Activated T-helper 17 cell treated with anti-CD3 and anti-CD28 coated beads, Interleukin-2, amount 50 U/mL, for 72 hours (primary cell): ENCODE data around the gene ATXN1L. TPM values are rescaled to one million over a fixed set of nuclear protein-coding genes. Genes with fewer than 3 reads are reported as not detected.
A peak's percentile ranks its signal among the peaks of the same experiment; 100 is the strongest.
"Not testable (repeated sequence)": the region's sequence is repeated elsewhere in the genome, so short reads cannot be mapped to it uniquely, and the experiment has no call there.

ENCODE experiments used
- ATAC-seq: fragments of 150-1000 bp; cut with Tn5 transposase; replicated peaks from 2 replicates; pipeline ENCODE4 v1.10.0; 2021; ENCODE audit warnings: mild to moderate bottlenecking, moderate library complexity
- H3K27ac Mint-ChIP-seq: one replicate; pipeline ENCODE4 v1.8.0; 2022; ENCODE audit warnings: mixed read lengths
- H3K27me3 Mint-ChIP-seq: one replicate; pipeline ENCODE4 v1.8.0; 2022; ENCODE audit warnings: mixed read lengths
- H3K36me3 Mint-ChIP-seq: one replicate; pipeline ENCODE4 v1.8.0; 2022; ENCODE audit warnings: low read depth, mild to moderate bottlenecking, mixed read lengths
- H3K4me1 Mint-ChIP-seq: one replicate; pipeline ENCODE4 v1.8.0; 2022; ENCODE audit warnings: mixed read lengths
- H3K4me3 Mint-ChIP-seq: one replicate; pipeline ENCODE4 v1.8.0; 2022; ENCODE audit warnings: mild to moderate bottlenecking, mixed read lengths
- H3K9me3 Mint-ChIP-seq: one replicate; pipeline ENCODE4 v1.8.0; 2022; ENCODE audit warnings: mixed read lengths
- total RNA-seq, 2 donors: library from RNA; stranded (reverse); gene quantifications; one replicate each; pipeline ENCODE4 v1.2.3, GENCODE V29; 2022

Gene ATXN1L, protein sequence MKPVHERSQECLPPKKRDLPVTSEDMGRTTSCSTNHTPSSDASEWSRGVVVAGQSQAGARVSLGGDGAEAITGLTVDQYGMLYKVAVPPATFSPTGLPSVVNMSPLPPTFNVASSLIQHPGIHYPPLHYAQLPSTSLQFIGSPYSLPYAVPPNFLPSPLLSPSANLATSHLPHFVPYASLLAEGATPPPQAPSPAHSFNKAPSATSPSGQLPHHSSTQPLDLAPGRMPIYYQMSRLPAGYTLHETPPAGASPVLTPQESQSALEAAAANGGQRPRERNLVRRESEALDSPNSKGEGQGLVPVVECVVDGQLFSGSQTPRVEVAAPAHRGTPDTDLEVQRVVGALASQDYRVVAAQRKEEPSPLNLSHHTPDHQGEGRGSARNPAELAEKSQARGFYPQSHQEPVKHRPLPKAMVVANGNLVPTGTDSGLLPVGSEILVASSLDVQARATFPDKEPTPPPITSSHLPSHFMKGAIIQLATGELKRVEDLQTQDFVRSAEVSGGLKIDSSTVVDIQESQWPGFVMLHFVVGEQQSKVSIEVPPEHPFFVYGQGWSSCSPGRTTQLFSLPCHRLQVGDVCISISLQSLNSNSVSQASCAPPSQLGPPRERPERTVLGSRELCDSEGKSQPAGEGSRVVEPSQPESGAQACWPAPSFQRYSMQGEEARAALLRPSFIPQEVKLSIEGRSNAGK
- 10 to 100 TPM; 18.2 to 27.3 TPM for total RNA-seq

DNA sequence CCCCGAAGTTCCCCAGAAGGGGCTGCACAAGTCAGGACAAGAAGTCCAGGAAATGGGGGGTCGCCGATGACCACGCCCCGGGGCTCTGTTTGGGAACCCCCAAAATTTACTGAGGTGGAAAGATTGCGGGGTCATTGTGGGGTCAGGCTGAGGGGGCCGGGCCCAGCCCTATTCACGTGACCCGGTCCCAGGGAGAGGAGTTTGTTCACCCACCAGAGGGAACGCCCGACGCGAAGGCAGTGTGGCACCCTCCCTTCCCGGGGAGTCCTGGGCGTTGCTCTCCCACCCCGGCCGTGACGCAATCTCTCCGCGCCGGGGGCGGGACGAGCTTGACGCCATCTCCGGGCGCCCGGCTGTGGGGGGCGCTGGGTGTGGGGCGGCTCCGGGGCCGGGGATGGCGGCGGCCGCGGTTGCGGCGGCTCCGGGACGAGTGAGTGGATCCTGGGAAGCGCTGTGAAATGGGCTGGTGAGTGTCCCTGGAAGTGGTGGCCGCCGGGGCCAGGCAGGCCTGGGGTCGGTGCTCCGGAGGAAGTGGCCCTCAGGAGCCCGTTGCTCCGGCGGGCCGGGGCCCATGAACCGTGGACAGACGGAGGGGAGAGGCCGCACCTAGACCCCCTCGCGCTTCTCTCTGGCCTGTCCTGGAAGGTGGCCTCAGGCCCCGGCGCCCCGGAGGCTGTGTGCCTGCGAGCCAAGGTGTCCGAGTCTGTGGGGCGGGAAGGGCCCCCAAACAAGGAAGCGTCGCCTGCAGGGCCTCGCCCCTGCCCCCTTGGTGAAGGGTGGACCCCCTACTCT lies at the start of gene ATXN1L:
Gene ATXN1L, plus strand, starts transcription at position 338 of the 792 bp plus-strand sequence. CDS start 3,765 bp downstream, outside the sequence.
- H3K36me3 Mint-ChIP-seq: peaks cover 58% of the 10 kb centered on the region
- H3K27ac Mint-ChIP-seq: peak within 1 kb of the TSS; percentile 98
- peak; percentile 75 for ATAC-seq
- H3K9me3 Mint-ChIP-seq: peaks cover 3% of the 10 kb centered on the region
- H3K4me1 Mint-ChIP-seq: peaks cover 31% of the 10 kb centered on the region
- no peaks in the 10 kb centered on the region for H3K27me3 Mint-ChIP-seq
- H3K4me3 Mint-ChIP-seq: peak within 1 kb of the TSS; percentile 86

DNA sequence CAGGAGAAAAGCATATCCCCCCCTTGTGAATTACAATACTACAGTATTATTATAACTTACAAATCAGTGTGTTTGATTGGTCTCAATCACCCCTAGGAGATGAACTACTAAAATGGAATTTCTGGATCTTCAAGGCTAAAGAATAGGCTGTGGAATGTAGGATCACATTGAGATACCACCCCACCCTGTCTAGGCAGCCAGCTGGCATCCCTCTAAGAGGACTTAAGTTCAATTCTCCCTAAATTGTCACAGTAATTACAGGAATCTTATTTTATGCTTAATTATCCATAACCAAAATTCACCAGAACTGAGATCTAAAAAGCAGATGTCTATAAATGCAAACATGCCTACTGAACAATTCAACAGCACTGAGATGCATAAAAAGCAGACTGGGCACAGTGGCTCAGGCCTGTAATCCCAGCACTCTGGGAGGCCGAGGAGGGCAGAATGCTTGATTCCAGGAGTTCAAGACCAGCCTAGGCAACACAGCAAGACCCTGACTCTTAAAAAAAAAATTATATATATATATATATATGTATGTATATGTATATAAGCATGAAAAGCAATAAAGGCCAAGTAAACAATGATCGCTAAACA lies 49.2 kb upstream of the ATXN1L start:
- H3K36me3 Mint-ChIP-seq: peaks cover 75% of the 10 kb centered on the region
- no peaks in the 10 kb centered on the region for H3K9me3 Mint-ChIP-seq
- ATAC-seq: no peak
- no peak overlapping the region for H3K27ac Mint-ChIP-seq
- no peaks in the 10 kb centered on the region for H3K27me3 Mint-ChIP-seq
- peaks cover 14% of the 10 kb centered on the region for H3K4me1 Mint-ChIP-seq
- H3K4me3 Mint-ChIP-seq: no peak overlapping the region

DNA sequence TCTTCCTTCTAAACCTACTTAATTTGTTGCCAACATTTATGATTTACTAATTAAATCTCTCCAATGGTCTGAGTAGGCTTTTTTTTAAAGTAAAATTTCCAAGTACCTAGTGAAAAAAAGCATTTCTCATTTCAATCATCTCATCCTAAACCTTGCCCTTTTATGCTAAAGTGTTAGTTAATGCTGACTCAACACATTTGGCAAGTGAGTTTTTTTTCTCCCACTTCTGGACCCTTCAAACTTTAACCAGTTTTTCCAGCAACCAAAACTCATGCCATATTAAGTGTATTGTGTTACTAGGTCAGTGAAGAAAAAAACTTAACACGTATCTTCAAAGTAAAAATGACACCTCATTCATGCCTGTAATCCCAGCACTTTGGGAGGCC lies 42.5 kb upstream of the ATXN1L start:
- no peak for ATAC-seq
- Mint-ChIP-seq H3K4me1 (peaks cover 4% of the 10 kb centered on the region), H3K27ac (no peak overlapping the region), H3K9me3 (no peaks in the 10 kb centered on the region), H3K4me3 (no peak overlapping the region), H3K27me3 (no peaks in the 10 kb centered on the region), H3K36me3 (peaks cover 82% of the 10 kb centered on the region)

DNA sequence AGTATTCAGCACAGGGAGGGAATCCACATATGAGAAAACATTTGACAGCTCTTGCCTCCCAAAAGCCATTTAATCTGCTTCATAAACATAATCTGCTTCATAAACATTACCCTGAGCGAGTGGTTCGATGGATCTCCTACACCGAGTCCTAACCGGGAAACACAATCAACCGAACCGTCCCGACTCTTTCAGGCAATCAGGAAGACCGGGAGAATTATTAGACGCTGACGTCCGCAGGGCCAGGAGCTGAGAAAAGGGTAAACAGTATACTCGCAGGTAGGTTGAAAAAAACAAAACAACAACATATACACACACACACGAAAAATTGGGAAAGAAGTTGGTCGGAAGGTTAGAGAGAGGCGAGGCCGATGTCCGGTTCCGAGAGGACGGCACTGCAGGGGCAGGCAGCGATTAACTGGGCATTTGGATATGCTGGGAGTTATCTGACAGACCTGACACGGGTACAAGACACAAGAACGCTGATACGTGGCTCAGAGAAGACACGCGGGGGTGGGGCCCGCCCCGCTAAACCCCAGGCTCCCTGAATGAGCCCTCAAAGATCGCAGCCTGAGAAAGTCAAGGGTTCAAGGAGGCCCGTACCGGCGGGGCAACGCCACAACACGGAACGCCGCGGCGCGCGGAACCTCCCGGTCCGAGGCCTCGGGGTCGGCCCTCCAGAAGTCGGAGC lies 37.7 kb upstream of the ATXN1L start:
- no peaks in the 10 kb centered on the region for H3K9me3 Mint-ChIP-seq
- ATAC-seq: peak; percentile 63
- H3K4me1 Mint-ChIP-seq: peaks cover 9% of the 10 kb centered on the region
- peak overlapping the region; percentile 95 for H3K27ac Mint-ChIP-seq
- H3K36me3 Mint-ChIP-seq: peaks cover 61% of the 10 kb centered on the region
- H3K27me3 Mint-ChIP-seq: no peaks in the 10 kb centered on the region
- H3K4me3 Mint-ChIP-seq: peak overlapping the region; percentile 95

DNA sequence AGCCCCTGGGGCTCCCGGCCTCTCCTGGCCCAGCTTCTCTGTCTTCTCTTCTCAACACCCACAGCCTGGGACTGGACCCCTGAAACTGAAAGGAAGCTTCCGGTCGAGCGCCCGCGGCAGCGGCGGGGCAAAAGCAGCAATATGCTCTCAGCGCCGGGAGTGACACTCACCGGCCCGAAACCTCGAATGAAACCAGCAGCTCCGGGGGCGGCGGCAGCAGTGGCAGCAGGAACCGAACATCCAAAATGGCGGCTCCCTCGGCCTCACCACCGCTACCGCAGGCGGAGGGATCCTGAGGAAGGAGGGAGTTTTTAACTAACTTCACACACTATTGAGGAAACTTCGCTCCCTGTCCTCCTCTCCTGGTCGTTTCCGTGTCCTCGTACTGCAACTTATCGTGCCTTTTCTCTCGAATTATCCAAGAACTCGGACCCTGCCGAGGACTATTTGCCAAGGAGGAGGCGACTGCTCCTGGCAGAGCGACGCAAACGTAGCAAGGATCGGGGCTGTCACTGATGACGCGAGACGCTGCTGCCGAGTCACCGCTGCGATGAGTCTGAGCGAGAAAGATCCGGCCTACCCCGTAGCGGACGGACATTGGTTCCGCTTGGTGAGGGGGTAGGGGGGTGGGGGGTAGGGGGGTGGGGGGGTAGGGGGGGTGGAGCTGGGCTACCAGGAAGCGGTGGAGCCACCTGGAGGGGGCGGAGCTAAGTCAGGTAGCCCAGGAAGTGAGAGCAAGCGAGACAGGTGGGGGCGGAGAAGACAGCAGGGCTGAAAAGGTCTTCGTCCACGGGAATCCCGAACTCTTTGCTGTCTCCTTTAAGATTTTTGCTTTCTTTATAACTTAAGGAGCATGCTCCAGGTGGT lies 37.0 kb upstream of the ATXN1L start, which contains the start of gene AP1G1:
Gene AP1G1, minus strand, starts transcription at position 242 of the 867 bp plus-strand sequence. CDS start 19,355 bp downstream, outside the sequence.
- Mint-ChIP-seq H3K9me3 (no peaks in the 10 kb centered on the region), H3K4me3 (peak within 1 kb of the TSS; percentile 95), H3K4me1 (peaks cover 4% of the 10 kb centered on the region), H3K27ac (peak within 1 kb of the TSS; percentile 95), H3K27me3 (no peaks in the 10 kb centered on the region), H3K36me3 (peaks cover 53% of the 10 kb centered on the region)
- ATAC-seq: peak; percentile 89

DNA sequence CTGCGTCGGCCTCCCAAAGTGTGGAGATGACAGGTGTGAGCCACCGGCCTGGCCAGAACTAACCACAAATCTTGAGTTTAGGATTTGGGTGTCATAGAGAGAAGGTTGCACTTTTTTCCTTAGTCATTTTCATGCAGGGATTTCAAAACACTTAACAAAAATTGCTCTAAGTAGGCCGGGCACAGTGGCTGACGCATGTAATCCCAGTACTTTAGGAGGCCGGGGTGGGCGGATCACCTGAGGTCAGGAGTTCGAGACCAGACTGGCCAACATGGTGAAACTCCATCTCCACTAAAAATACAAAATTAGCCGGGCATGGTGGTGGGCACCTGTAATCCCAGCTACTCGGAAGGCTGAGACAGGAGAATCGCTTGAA lies 35.6 kb upstream of the ATXN1L start:
- Mint-ChIP-seq H3K36me3 (peaks cover 40% of the 10 kb centered on the region), H3K27ac (peak overlapping the region; percentile 95), H3K4me3 (peak overlapping the region; percentile 95)
- not testable (repeated sequence) for H3K9me3 Mint-ChIP-seq, H3K27me3 Mint-ChIP-seq, ATAC-seq, H3K4me1 Mint-ChIP-seq

DNA sequence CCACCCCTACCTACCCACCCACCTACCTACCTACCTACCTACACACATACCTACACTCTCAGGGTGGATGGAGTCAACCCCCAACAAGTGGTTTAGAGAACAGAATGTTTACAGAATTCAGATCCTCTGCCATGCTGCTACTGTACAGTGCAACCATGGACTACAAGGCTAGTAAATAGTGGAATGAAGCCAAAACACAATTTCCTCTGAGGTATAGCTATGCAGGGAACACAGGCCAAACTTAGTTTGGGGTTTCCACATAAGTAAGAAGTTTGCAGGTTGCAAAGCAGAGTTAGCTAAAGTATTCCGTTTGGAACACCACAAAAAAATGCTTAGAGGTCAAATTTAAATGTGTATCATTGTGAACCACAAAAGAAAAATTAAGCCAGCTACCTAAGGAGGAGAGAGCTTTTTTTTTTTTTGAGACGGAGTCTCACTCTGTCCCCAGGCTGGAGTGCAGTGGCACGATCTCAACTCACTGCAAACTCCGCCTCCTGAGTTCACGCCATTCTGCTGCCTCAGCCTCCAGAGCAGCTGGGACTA lies 34.4 kb upstream of the ATXN1L start:
- H3K36me3 Mint-ChIP-seq: peaks cover 32% of the 10 kb centered on the region
- H3K4me1 Mint-ChIP-seq: peaks cover 4% of the 10 kb centered on the region
- no peaks in the 10 kb centered on the region for H3K9me3 Mint-ChIP-seq
- H3K27me3 Mint-ChIP-seq: no peaks in the 10 kb centered on the region
- no peak for ATAC-seq
- H3K27ac Mint-ChIP-seq: peak overlapping the region; percentile 3
- H3K4me3 Mint-ChIP-seq: peak overlapping the region; percentile 26

DNA sequence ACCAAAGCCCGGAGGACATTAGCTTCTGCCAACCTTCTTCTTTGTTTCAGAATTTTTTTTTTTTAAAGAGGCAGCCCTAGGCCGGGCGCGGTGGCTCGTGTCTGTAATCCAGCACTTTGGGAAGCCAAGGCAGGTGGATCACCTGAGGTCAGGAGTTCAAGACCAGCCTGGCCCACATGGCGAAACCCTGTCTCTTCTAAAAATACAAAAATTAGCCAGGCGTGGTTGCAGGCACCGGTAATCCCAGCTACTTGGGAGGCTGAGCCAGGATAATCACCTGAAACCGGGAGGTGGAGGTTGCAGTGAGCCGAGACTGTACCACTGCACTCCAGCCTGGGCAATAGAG lies 28.6 kb upstream of the ATXN1L start:
- H3K4me1 Mint-ChIP-seq, H3K27me3 Mint-ChIP-seq, H3K9me3 Mint-ChIP-seq: not testable (repeated sequence)

DNA sequence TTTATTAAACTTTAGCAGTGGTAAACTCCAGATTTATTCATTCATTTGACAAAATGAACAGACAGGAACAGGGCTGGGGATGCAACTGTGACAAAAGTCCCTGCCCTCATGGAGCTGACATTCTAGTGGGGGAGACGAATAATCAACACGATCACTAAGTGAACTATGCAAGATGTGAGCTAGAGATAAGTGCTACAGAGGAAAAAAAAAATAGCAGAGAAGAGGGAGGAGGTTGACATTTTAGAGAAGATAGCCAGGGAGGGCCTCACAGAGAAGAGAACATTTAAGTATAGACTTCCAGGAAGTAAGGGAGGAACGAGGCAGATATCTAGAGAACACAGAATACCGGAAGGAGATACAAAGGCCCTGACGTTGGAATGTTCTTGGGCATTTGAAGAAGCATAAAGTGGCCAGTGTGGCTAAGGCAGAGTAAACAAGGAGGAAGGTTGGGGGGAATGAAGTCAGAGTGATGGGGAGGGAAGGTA lies 19.2 kb upstream of the ATXN1L start:
- Mint-ChIP-seq H3K36me3 (peaks cover 10% of the 10 kb centered on the region), H3K9me3 (no peaks in the 10 kb centered on the region), H3K4me3 (no peak overlapping the region), H3K4me1 (no peaks in the 10 kb centered on the region), H3K27me3 (no peaks in the 10 kb centered on the region), H3K27ac (peak overlapping the region; percentile 5)
- ATAC-seq: no peak

More for the DNA sequence above, 28.6 kb upstream of the ATXN1L start:
- ATAC-seq, H3K36me3 Mint-ChIP-seq: not testable (repeated sequence)
- peak overlapping the region; percentile 91 for H3K27ac Mint-ChIP-seq
- peak overlapping the region; percentile 92 for H3K4me3 Mint-ChIP-seq

DNA sequence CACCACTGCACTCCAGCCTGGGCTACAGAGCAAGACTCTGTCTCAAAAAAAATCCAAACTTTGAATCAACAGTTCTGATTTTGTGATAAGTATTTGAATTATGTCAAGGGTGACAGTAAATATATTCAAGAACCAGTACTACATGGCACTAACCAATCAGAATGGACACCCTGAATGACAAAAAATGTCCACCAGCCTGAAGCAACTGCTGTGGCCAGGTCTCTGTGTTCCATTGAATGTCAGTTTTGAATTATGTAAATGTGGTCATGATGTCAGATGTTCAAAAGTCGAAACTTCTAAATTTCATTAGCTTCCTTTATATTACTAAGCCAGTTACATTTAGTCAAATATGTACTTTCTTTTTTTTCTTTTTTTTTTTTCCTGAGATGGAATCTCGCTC lies 15.4 kb upstream of the ATXN1L start:
- H3K4me3 Mint-ChIP-seq: no peak overlapping the region
- H3K9me3 Mint-ChIP-seq: no peaks in the 10 kb centered on the region
- peak; percentile 62 for ATAC-seq
- no peaks in the 10 kb centered on the region for H3K36me3 Mint-ChIP-seq
- no peaks in the 10 kb centered on the region for H3K27me3 Mint-ChIP-seq
- no peak overlapping the region for H3K27ac Mint-ChIP-seq
- H3K4me1 Mint-ChIP-seq: peaks cover 7% of the 10 kb centered on the region

DNA sequence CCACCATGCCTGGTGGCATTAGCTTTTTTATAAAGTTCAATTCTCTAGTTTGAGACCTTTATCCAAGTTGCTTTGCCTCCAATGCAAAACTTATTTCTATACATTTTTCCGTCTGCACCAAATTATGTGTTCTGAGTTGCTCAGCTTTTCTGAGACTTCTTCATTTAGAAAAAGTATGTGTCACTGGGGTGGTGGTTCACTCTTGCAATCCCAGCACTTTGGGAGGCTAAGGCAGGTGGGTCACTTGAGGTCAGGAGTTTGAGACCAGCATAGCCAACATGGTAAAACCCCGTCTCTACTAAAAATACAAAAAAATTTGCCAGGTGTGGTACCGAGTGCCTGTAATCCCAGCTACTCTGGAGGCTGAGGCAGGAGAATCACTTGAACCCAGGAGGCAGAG lies 14.1 kb upstream of the ATXN1L start:
- H3K4me3 Mint-ChIP-seq, H3K4me1 Mint-ChIP-seq, H3K36me3 Mint-ChIP-seq, H3K9me3 Mint-ChIP-seq, H3K27me3 Mint-ChIP-seq, ATAC-seq, H3K27ac Mint-ChIP-seq: not testable (repeated sequence)

DNA sequence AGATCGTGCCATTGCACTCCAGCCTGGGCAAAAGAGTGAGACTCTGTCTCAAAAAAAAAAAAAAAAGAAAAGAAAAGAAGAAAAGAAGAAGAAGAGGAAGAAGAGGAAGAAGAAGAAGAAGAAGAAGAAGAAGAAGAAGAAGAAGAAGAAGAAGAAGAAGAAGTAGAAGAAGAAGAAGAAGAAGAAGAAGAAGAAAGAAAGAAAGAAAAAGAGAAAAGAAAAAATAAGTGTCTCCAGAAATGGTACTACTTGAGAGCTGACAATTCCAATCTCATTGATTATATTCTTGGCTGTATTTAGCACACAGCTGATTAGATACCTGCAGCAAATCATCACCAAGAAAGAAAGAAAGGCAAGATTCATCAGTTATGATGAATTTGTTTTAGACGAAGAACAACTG lies 13.7 kb upstream of the ATXN1L start:
- not testable (repeated sequence) for H3K36me3 Mint-ChIP-seq, H3K27me3 Mint-ChIP-seq, H3K4me3 Mint-ChIP-seq, H3K9me3 Mint-ChIP-seq, H3K27ac Mint-ChIP-seq, H3K4me1 Mint-ChIP-seq, ATAC-seq

DNA sequence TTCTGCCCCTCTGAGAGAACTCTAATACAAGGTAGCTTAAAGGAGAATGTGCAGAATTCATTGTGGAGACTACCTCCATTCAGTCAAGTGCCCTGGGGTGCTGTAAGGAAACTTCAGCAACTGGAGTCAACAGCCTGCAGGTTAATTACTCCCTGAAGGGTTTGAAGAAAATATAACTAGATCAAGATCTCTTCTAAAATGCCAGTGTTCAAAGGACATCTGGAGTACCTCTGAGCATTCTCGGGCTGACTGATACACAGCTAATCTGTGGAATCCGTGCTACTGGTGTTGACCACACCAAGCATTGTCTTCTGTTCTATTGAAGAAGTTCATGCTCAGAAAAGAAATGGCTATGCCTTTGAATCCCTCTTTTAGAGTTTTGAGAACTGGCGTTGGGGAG lies 11.5 kb upstream of the ATXN1L start:
- H3K27me3 Mint-ChIP-seq: no peaks in the 10 kb centered on the region
- no peak for ATAC-seq
- H3K27ac Mint-ChIP-seq: no peak overlapping the region
- H3K4me3 Mint-ChIP-seq: no peak overlapping the region
- H3K36me3 Mint-ChIP-seq: no peaks in the 10 kb centered on the region
- H3K4me1 Mint-ChIP-seq: peaks cover 7% of the 10 kb centered on the region
- no peaks in the 10 kb centered on the region for H3K9me3 Mint-ChIP-seq
